Measurements from ENCODE around the gene UBE3B.
A peak's percentile ranks its signal among the peaks of the same experiment; 100 is the strongest.
"Not testable (repeated sequence)": the region's sequence is repeated elsewhere in the genome, so short reads cannot be mapped to it uniquely, and the experiment has no call there.

The UBE3B gene

DNA sequence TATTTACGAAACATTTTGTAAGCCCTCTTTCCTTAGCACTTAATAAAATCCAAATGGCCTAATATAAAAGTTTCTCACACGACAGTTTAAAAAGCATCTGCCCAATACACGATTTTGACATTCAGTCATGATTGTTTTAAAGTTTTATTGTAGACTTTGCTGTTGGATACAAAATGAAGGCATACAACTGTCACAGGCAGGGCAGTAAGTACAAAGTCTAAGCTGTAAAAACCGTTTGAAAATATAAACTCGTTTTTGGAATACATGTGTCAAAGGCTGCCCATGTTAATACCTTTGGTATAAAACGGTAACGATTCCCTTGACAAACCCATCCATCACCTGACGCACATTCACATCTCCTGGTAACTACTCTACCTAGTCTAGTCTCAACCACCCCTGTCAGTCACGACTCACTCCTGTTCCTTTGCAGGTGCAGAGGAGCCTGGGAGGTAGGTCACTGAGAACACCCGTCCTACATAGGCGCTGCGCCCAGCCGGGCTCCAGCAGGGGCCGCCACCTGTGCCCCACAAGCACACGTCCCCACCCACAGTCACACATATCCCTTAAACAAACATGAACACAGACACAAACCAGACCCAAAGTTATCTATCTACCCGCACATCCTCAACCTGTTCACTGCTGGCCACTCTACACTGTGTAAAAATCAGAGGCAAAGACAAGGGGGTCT is 27.4 kb upstream of the UBE3B start:
- DNase-seq, result no peak

DNA sequence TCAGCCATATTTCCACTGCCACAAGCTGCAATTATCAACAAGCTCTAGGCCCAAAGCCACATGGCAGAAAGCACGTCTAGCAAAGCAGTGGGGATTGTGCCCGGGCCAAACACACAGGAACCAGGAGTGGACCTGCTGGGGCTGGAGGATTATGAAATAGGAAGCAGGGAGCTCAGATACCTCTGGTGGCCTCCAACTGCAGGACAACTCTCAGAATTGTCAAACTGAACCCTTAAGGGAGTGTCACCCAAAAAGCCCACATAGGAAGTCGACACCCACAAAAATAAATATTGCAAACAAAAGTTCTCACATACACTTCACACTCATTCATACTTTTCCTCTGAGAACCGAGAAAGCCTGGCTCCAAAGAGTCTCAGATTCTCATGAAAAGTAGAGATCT is 26.5 kb upstream of the UBE3B start:
- DNase-seq, result no peak

GRCh38 chr12:109451400-109451799 is 26.0 kb upstream of the UBE3B start:
- DNase-seq, result no peak

DNA sequence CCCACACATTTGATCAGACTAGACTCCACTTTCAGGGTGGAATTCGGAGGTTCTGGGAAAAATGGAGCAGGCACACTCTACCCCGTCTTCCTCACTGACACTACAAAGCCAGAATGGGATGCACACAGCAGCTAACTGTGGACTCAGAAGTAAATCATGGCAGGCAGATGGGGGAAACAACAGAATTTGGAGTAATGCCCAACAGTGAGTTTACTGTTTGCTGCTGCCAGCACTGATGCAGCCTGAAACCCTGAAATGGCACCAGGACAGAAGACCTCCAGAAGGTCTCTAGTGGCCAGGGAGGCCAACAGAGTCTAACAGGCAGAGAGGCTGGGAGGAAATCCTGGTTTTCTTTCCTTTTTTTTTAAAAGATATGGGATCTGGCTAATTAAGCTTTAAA is 24.9 kb upstream of the UBE3B start:
- no peak for DNase-seq

- no peak for DNase-seq
Observed at GRCh38 chr12:109455706-109456105, 21.7 kb upstream of the UBE3B start.

DNA sequence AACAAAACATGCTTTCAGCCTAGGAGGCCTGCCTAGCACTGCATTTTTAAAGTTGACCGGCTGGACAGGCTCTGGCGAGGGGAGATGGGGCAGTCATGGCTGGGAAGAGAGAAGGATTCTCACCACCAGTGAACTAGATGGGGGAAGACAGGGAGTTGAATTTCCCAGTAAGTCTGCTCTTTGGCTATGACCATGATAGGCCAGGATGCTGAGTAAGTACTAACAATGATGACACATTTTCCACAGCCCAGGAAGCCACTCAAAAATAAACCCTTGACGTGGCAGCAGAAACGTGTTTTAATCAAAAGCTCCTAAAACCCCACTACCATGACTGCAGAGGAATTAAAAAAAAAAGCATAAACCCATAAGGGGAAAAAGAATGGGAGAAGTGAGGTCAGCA is 19.3 kb upstream of the UBE3B start:
- peak; percentile 42 for DNase-seq

GRCh38 chr12:109458771-109459208 is 18.6 kb upstream of the UBE3B start:
- no peak for DNase-seq

DNA sequence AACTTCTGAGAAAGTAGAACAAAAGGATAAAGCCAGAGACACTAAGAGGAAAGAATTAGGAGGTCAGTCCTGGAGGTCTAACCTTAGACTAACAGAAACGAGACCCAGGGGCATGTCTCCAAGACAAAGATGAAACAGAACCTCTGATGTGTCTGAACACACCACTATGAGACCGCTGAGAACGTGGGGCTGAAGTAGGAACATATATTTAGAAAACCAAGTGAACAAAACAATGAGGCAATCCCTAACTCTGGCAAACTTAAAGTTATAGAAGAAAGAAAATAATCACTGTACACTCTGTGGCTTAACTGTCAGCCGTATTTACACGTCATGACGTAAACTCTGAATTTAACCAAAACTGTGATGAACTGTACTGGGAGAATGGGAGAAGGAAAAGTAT is 18.2 kb upstream of the UBE3B start:
- DNase-seq, result no peak

GRCh38 chr12:109460538-109460937 is 16.9 kb upstream of the UBE3B start:
- no peak for DNase-seq

GRCh38 chr12:109461049-109461845 is 16.2 kb upstream of the UBE3B start:
- DNase-seq, result no peak

GRCh38 chr12:109461846-109462756 is 15.3 kb upstream of the UBE3B start:
- DNase-seq, result no peak

DNA sequence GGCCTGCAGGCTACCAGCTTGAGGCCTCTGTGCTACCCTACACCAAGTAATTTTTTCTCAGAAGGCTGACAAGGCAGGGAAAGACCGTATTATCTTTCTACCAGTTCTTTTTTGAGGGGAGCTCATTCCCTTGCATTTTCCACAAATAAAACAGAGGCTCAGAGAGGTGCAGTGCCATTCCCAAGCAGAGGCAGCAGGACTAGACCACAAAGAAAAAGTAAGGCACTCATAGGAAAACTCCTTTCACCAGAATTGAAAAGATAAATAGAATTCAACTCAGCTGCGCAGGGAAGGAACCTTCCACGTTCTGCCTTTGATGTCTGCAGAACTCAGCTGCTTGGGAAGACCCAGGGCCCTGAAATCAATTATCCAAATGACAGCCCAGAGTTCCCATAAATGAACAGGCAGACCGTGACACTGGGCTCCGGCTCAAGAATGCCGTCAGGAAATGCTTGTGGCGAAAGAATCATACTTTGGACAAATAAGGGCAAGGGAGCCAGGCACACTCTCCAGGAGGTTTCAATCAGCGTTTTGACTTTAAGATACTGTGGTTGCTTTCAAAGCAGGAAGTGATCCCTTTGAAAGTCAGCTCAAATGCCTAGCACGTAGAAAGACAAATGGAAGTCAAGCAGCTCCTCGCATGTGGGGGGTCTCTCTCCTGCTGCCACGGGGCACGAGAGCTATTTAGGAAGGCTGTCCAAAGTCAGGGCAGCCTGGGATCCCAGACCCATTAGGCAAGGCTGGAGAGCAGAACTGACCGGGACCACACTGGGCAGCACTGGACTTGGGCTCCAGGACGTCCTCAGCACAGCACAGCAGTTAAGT is 14.4 kb upstream of the UBE3B start:
- no peak for DNase-seq

GRCh38 chr12:109463756-109464155 is 13.7 kb upstream of the UBE3B start:
- DNase-seq, result no peak

DNA sequence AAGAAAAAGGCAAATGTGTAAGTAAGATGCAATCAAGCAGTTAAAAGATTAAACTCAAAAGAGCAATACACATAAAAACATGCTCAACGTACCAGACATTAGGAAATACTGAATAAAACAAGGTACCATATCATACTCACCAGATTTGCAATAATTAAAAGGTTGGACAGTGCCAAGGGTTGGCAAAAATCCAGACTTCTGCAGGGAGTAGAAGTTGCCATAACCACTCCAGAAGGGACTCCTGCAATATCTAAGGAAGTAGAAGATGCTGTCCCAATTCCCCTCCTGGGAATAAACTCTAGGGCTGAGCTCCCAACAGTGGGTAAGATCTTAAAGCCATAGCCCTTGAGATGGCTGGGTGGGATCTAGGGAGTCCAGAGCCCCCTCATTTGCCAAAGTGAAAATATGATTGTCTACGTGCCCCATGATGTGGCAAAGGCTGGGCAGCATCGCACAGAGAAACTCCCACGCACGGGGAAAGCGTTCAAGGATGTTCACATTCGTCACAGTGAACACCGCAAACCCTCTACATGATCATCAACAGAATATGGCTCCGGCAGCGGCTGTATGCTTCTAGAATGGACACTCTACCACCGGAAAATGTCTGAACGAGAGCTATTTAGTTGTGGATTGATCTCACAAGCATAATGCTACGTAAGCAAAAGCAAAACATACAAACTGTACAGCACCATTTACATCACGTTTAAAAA is 12.6 kb upstream of the UBE3B start:
- DNase-seq, result no peak

DNA sequence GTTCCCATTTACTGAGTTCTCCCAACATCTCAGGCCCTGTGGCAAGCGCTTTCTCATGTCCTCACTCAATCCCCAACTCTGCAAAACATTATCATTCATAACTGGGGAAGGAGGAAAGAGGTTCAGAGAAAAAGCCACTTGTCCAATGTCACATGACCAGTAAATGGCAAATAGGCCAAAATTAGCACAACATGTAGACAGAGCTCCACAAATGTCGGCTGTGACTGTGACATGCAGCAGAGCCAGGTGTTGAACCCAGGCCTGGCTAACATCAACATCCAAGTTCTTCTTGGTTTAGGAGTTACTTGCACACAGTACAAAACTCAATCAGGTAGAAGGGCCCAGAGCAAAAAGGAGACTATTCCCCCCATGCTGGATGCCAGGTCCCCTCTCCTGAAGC is 11.1 kb upstream of the UBE3B start:
- no peak for DNase-seq

DNA sequence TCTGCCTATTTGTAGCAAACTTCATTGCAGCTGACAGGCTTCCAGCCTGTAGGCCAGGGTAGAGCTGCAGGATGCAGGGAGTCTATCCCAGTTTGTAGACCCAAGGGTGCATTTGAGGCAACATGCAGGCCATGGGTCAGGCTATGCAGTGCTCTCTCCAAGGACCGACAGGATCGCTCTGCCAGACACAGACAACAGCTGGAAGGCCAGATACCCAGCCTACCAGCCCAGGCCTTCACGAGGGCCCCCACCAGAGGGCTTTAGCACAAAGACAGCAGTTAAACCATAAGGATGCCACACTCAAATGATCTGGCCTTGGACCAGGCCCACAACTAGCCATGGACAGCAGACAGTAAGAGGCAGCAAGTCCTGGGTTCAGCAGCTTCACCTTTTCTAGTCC is 10.6 kb upstream of the UBE3B start:
- no peak for DNase-seq

- DNase-seq, result no peak
Observed at GRCh38 chr12:109467978-109468676, 9.3 kb upstream of the UBE3B start.

DNA sequence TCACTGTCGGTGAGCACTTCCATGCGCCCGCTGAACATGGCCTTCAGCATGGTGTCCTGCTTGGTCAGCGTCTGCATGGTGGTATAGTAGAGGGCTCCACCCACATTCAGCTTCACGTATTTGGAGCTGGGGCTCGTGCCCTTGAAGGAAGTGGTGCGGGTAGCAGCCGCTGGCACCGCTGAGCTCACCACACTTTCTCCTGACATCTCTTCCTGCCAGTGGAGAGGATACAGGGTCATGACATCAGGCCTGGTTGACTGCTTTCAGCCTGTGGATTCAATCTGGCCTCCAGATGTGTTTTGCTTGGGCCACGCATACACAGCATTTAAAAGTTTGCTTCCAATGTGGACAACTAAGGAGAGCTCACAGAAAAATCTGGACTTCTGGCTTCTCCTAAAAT is 7.9 kb upstream of the UBE3B start:
- no peak for DNase-seq

GRCh38 chr12:109473006-109473405 is 4.4 kb upstream of the UBE3B start:
- no peak for DNase-seq

DNA sequence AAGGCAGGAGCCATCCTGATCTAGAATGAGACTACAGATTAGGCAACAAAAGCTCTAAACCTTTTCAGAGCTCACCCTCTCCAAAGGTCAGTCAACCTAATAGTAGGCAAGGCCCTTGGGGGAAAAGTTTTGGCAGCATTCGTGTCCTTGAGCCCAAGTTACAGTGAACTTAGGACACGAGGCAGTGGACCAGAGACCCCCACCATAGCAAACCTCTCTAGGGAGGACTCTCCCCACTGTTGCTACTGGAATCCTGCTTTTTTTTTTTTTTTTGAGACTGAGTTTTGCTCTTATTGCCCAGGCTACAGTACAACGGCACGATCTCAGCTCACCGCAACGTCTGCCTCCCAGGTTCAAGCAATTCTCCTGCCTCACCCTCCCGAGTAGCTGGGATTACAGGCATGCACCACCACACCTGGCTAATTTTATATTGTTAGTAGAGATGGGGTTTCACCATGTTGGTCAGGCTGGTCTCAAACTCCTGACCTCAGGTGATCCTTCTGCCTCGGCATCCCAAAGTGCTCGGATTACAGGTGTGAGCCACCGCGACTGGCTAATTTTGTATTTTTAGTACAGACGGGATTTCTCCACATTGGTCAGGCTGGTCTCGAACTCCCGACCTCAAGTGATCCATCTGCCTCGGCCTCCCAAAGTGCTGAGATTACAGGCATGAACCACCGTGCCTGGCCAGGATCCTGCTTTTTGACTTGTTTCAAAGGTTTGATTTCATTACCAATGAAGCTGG is 3.7 kb upstream of the UBE3B start:
- not testable (repeated sequence) for DNase-seq
